SK-N-SH treated with all-trans-retinoic acid at 6 μM for 48 hours (cell line): ENCODE results near the gene PLS3.

ENCODE experiments used
- ATAC-seq: fragments of 200-7000 bp; cut with Tn5 transposase; 3 replicates; pipeline ENCODE4 v1.9.1; 2020; ENCODE audit warnings: mild to moderate bottlenecking, moderate library complexity
- ARNTL ChIP-seq: fragments of 450-650 bp; formaldehyde crosslinking; IDR thresholded peaks from 2 replicates; pipeline ENCODE4 v1.5.0; 2020; ENCODE audit warnings: low read depth, mild to moderate bottlenecking, moderate library complexity, borderline replicate concordance
- BACH2 ChIP-seq: fragments of 250-450 bp; sonication (Bioruptor Pico); IDR thresholded peaks from 2 replicates; pipeline ENCODE4 v1.9.0; 2021; ENCODE audit warnings: mild to moderate bottlenecking, borderline replicate concordance
- CREB5 ChIP-seq: fragments of 250-450 bp; sonication (Bioruptor Pico); IDR thresholded peaks from 2 replicates; pipeline ENCODE4 v1.5.1; 2020; ENCODE audit warnings: low read depth, mild to moderate bottlenecking, moderate library complexity
- CSRNP3 ChIP-seq: fragments of 250-450 bp; sonication (Bioruptor Pico); IDR thresholded peaks from 2 replicates; pipeline ENCODE4 v1.5.1; 2021; ENCODE audit warnings: mild to moderate bottlenecking, moderate library complexity
- ISL1 ChIP-seq: fragments of 250-450 bp; sonication (Bioruptor Pico); IDR thresholded peaks from 2 replicates; pipeline ENCODE4 v2.1.2; 2022; ENCODE audit warnings: mild to moderate bottlenecking, moderate library complexity
- OSR1 ChIP-seq: fragments of 250-450 bp; sonication (Bioruptor Pico); IDR thresholded peaks from 2 replicates; pipeline ENCODE4 v1.8.0; 2022; ENCODE audit warnings: moderate library complexity, mild to moderate bottlenecking, inconsistent platforms
- PATZ1 ChIP-seq: fragments of 250-450 bp; sonication (Bioruptor Pico); IDR thresholded peaks from 2 replicates; pipeline ENCODE4 v1.8.0; 2020; ENCODE audit warnings: mild to moderate bottlenecking, moderate library complexity, borderline replicate concordance
- RARB ChIP-seq: fragments of 250-450 bp; sonication (Bioruptor Pico); IDR thresholded peaks from 2 replicates; pipeline ENCODE4 v1.8.0; 2021; ENCODE audit warnings: mild to moderate bottlenecking, moderate library complexity
- TCF4 ChIP-seq: fragments of 250-450 bp; sonication (Bioruptor Pico); IDR thresholded peaks from 2 replicates; pipeline ENCODE4 v1.8.0; 2021; ENCODE audit warnings: mild to moderate bottlenecking, moderate library complexity, borderline replicate concordance
- TOX ChIP-seq: fragments of 250-450 bp; sonication (Bioruptor Pico); IDR thresholded peaks from 2 replicates; pipeline ENCODE4 v1.8.0; 2021; ENCODE audit warnings: mild to moderate bottlenecking, moderate library complexity, borderline replicate concordance
- TSHZ2 ChIP-seq: fragments of 250-450 bp; sonication (Bioruptor Pico); IDR thresholded peaks from 2 replicates; pipeline ENCODE4 v1.5.0; 2020; ENCODE audit warnings: mild to moderate bottlenecking, moderate library complexity
- ZC3H10 ChIP-seq: fragments of 250-450 bp; sonication (Bioruptor Pico); IDR thresholded peaks from 2 replicates; pipeline ENCODE4 v1.5.1; 2021; ENCODE audit warnings: mild to moderate bottlenecking, moderate library complexity
- ZFP3 ChIP-seq: fragments of 250-450 bp; sonication (Bioruptor Pico); IDR thresholded peaks from 2 replicates; pipeline ENCODE4 v1.5.0; 2020; ENCODE audit warnings: mild to moderate bottlenecking, moderate library complexity
- ZFP30 ChIP-seq: fragments of 450-650 bp; formaldehyde crosslinking; IDR thresholded peaks from 2 replicates; pipeline ENCODE4 v1.5.0; 2022; ENCODE audit warnings: mild to moderate bottlenecking, moderate library complexity
- ZNF565 ChIP-seq: fragments of 450-650 bp; formaldehyde crosslinking; conservative IDR thresholded peaks from 2 replicates; pipeline ENCODE4 v1.5.0; 2020; ENCODE audit warnings: low read depth, mild to moderate bottlenecking, moderate library complexity
- ZNF70 ChIP-seq: fragments of 450-650 bp; formaldehyde crosslinking; IDR thresholded peaks from 2 replicates; pipeline ENCODE4 v1.5.0; 2020; ENCODE audit warnings: mild to moderate bottlenecking, moderate library complexity

PLS3 gene

GRCh38 chrX:115581759-115582615, 21.0 kb downstream of the PLS3 start:
- ATAC-seq: peak; percentile 36; the same call in 1 of the 3 replicates
- TF ChIP-seq ZFP30 (CRISPR knock-in tag) (no peak), ZC3H10 (no peak), ISL1 (CRISPR knock-in tag) (no peak), ZNF565 (CRISPR knock-in tag) (no peak), TSHZ2 (no peak), BACH2 (CRISPR knock-in tag) (no peak), CSRNP3 (CRISPR knock-in tag) (no peak), ZFP3 (CRISPR knock-in tag) (no peak)
- TF ChIP-seq, all 23 proteins: peak for 0

- ATAC-seq: peak; percentile 53; the same call in 2 of the 3 replicates
- TF ChIP-seq ARNTL (CRISPR knock-in tag) (no peak), OSR1 (CRISPR knock-in tag) (no peak), ZFP3 (CRISPR knock-in tag) (no peak), ZNF70 (no peak), TOX (CRISPR knock-in tag) (no peak), TCF4 (CRISPR knock-in tag) (no peak)
These were observed 21.9 kb downstream of the PLS3 start for GRCh38 chrX:115582616-115583495.

- ATAC-seq: peak; percentile 79
- no peak for TF ChIP-seq ZFP3 (CRISPR knock-in tag)
These were observed 22.6 kb downstream of the PLS3 start for GRCh38 chrX:115583496-115584004.

GRCh38 chrX:115584696-115585095, 23.7 kb downstream of the PLS3 start:
- peak; percentile 50 for ATAC-seq
- TF ChIP-seq TSHZ2: no peak
- no peak for TF ChIP-seq ZNF70
- TF ChIP-seq OSR1 (CRISPR knock-in tag): no peak
- no peak for TF ChIP-seq PATZ1 (CRISPR knock-in tag)
- TF ChIP-seq ZC3H10: no peak
- TF ChIP-seq CREB5 (CRISPR knock-in tag): no peak
- no peak for TF ChIP-seq ZFP3 (CRISPR knock-in tag)
- TF ChIP-seq ARNTL (CRISPR knock-in tag): no peak
- no peak for TF ChIP-seq TCF4 (CRISPR knock-in tag)
- TF ChIP-seq ZNF565 (CRISPR knock-in tag): no peak
- TF ChIP-seq RARB (CRISPR knock-in tag): no peak
